ENCODE data around the gene TRAPPC4. TPM values are rescaled to one million over a fixed set of nuclear protein-coding genes. Genes with fewer than 3 reads are reported as not detected.
A peak's percentile ranks its signal among the peaks of the same experiment; 100 is the strongest.
"Not testable (repeated sequence)": the region's sequence is repeated elsewhere in the genome, so short reads cannot be mapped to it uniquely, and the experiment has no call there.

TRAPPC4 gene
- polyA plus RNA-seq, 5 donors = 67.9 to 96.9 (median 72.4) TPM

- no peak for DNase-seq
These were observed 11.4 kb downstream of the TRAPPC4 start for GRCh38 chr11:119030029-119030328.

- DNase-seq = peak; percentile 90 to 93
These were observed 11.9 kb downstream of the TRAPPC4 start, which contains the start of gene SLC37A4 for GRCh38 chr11:119030329-119031047. Gene SLC37A4, minus strand, starts transcription at chr11:119030877.

GRCh38 chr11:119031912-119032280 lies 13.3 kb downstream of the TRAPPC4 start:
- DNase-seq = no peak

- DNase-seq = not testable (repeated sequence)
These were observed 14.9 kb downstream of the TRAPPC4 start for GRCh38 chr11:119033421-119033820.

- no peak for DNase-seq
These were observed 16.2 kb downstream of the TRAPPC4 start for GRCh38 chr11:119034813-119035212.

GRCh38 chr11:119038884-119039283 lies 20.3 kb downstream of the TRAPPC4 start:
- no peak for DNase-seq

GRCh38 chr11:119039471-119039870 lies 20.9 kb downstream of the TRAPPC4 start:
- not testable (repeated sequence) for DNase-seq

- no peak for DNase-seq
These were observed 23.4 kb downstream of the TRAPPC4 start for GRCh38 chr11:119041821-119042514.

GRCh38 chr11:119042927-119043326 lies 24.4 kb downstream of the TRAPPC4 start:
- no peak for DNase-seq

GRCh38 chr11:119044708-119045107 lies 26.1 kb downstream of the TRAPPC4 start:
- DNase-seq = no peak

GRCh38 chr11:119046489-119046888 lies 27.9 kb downstream of the TRAPPC4 start:
- no peak for DNase-seq

- no peak for DNase-seq
These were observed 28.6 kb downstream of the TRAPPC4 start for GRCh38 chr11:119047205-119047604.

GRCh38 chr11:119048644-119049043 lies 30.1 kb downstream of the TRAPPC4 start:
- DNase-seq = no peak

- no peak for DNase-seq
These were observed 30.5 kb downstream of the TRAPPC4 start for GRCh38 chr11:119049081-119049480.

GRCh38 chr11:119051440-119052162 lies 33.0 kb downstream of the TRAPPC4 start:
- no peak for DNase-seq

- DNase-seq = no peak
These were observed 33.7 kb downstream of the TRAPPC4 start for GRCh38 chr11:119052163-119052814.

- no peak for DNase-seq
These were observed 35.9 kb downstream of the TRAPPC4 start for GRCh38 chr11:119054418-119054817.

GRCh38 chr11:119055901-119056300 lies 37.3 kb downstream of the TRAPPC4 start:
- DNase-seq = no peak

- DNase-seq = peak in 1 of 2 donors; percentile 10
These were observed 37.9 kb downstream of the TRAPPC4 start for GRCh38 chr11:119056421-119056999.

GRCh38 chr11:119057000-119057769 lies 38.6 kb downstream of the TRAPPC4 start, which contains the start of gene HYOU1:
Gene HYOU1, minus strand, starts transcription at chr11:119057205. Its CDS starts 1,045 bp downstream, at chr11:119056160.
- DNase-seq = peak; percentile 94 to 96

- not testable (repeated sequence) for DNase-seq
These were observed 40.6 kb downstream of the TRAPPC4 start for GRCh38 chr11:119059128-119059527.

Data from right lung (tissue), 5 donors.